ENCODE results near the gene SETBP1. TPM values are rescaled to one million over a fixed set of nuclear protein-coding genes. Genes with fewer than 3 reads are reported as not detected.
"Not testable (repeated sequence)": the region's sequence is repeated elsewhere in the genome, so short reads cannot be mapped to it uniquely, and the experiment has no call there.

SETBP1 gene
- total RNA-seq, 1 experiment from 2014 or later: 14.0 TPM

- POLR2A ChIA-PET (ENCODE audit: low non-redundant PET): no interaction called here
- Histone ChIP-seq H3K27ac (ENCODE audit: low read depth, low read length, poor library complexity, severe bottlenecking) (no peak overlapping the region), H3K36me3 (ENCODE audit: insufficient read depth, low read length, poor library complexity, severe bottlenecking) (no peaks in the 10 kb centered on the region), H3K27me3 (replicated peaks; ENCODE audit: insufficient read depth, low read depth, low read length, poor library complexity) (no peaks in the 10 kb centered on the region), H3K9me3 (ENCODE audit: low read depth, low read length, poor library complexity, severe bottlenecking) (no peaks in the 10 kb centered on the region), H3K4me3 (ENCODE audit: low read depth, low read length, poor library complexity, severe bottlenecking) (no peak overlapping the region), H3K4me1 (ENCODE audit: insufficient read depth, low read length, poor library complexity, severe bottlenecking) (peaks cover 8% of the 10 kb centered on the region)
- intact Hi-C loops (cut with micrococcal nuclease; ENCODE audit: unreplicated experiment): no loop called here
- no TSS peak for BruUV-seq (replicated peaks)
- DNase-seq (ENCODE audit: low spot score): no peak
- no peak for TF ChIP-seq EZH2 (IDR thresholded peaks at IDR 0.05; ENCODE audit: borderline replicate concordance, low read depth, low read length, poor library complexity, severe bottlenecking)
- TF ChIP-seq, protein P1, sequence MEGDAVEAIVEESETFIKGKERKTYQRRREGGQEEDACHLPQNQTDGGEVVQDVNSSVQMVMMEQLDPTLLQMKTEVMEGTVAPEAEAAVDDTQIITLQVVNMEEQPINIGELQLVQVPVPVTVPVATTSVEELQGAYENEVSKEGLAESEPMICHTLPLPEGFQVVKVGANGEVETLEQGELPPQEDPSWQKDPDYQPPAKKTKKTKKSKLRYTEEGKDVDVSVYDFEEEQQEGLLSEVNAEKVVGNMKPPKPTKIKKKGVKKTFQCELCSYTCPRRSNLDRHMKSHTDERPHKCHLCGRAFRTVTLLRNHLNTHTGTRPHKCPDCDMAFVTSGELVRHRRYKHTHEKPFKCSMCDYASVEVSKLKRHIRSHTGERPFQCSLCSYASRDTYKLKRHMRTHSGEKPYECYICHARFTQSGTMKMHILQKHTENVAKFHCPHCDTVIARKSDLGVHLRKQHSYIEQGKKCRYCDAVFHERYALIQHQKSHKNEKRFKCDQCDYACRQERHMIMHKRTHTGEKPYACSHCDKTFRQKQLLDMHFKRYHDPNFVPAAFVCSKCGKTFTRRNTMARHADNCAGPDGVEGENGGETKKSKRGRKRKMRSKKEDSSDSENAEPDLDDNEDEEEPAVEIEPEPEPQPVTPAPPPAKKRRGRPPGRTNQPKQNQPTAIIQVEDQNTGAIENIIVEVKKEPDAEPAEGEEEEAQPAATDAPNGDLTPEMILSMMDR (conservative IDR thresholded peaks at IDR 0.05; ENCODE audit: low read depth, low read length): no peak
- CTCF ChIA-PET: no interaction called here
Observed at GRCh38 chr18:44798433-44799048, 117.9 kb downstream of the SETBP1 start.

- Histone ChIP-seq H3K4me3 (ENCODE audit: low read depth, low read length, poor library complexity, severe bottlenecking) (no peak overlapping the region), H3K27me3 (replicated peaks; ENCODE audit: insufficient read depth, low read depth, low read length, poor library complexity) (no peaks in the 10 kb centered on the region), H3K27ac (ENCODE audit: low read depth, low read length, poor library complexity, severe bottlenecking) (no peak overlapping the region), H3K9me3 (ENCODE audit: low read depth, low read length, poor library complexity, severe bottlenecking) (no peaks in the 10 kb centered on the region), H3K36me3 (ENCODE audit: insufficient read depth, low read length, poor library complexity, severe bottlenecking) (no peaks in the 10 kb centered on the region), H3K4me1 (ENCODE audit: insufficient read depth, low read length, poor library complexity, severe bottlenecking) (peaks cover 8% of the 10 kb centered on the region)
- no peak for TF ChIP-seq EZH2 (IDR thresholded peaks at IDR 0.05; ENCODE audit: borderline replicate concordance, low read depth, low read length, poor library complexity, severe bottlenecking)
- TF ChIP-seq, protein P1 (conservative IDR thresholded peaks at IDR 0.05; ENCODE audit: low read depth, low read length): no peak
- no peak for DNase-seq (ENCODE audit: low spot score)
- BruUV-seq (replicated peaks): no TSS peak
- intact Hi-C loops (cut with micrococcal nuclease; ENCODE audit: unreplicated experiment): no loop called here
- ChIA-PET POLR2A (ENCODE audit: low non-redundant PET) (no interaction called here), CTCF (no interaction called here)
Observed at GRCh38 chr18:44799382-44799906, 118.8 kb downstream of the SETBP1 start.

GRCh38 chr18:44799907-44800421 is 119.3 kb downstream of the SETBP1 start:
- POLR2A ChIA-PET (ENCODE audit: low non-redundant PET): no interaction called here
- Histone ChIP-seq H3K27me3 (replicated peaks; ENCODE audit: insufficient read depth, low read depth, low read length, poor library complexity) (no peaks in the 10 kb centered on the region), H3K36me3 (ENCODE audit: insufficient read depth, low read length, poor library complexity, severe bottlenecking) (no peaks in the 10 kb centered on the region), H3K27ac (ENCODE audit: low read depth, low read length, poor library complexity, severe bottlenecking) (no peak overlapping the region), H3K4me3 (ENCODE audit: low read depth, low read length, poor library complexity, severe bottlenecking) (no peak overlapping the region), H3K9me3 (ENCODE audit: low read depth, low read length, poor library complexity, severe bottlenecking) (no peaks in the 10 kb centered on the region), H3K4me1 (ENCODE audit: insufficient read depth, low read length, poor library complexity, severe bottlenecking) (peaks cover 8% of the 10 kb centered on the region)
- TF ChIP-seq, protein P1 (conservative IDR thresholded peaks at IDR 0.05; ENCODE audit: low read depth, low read length): no peak
- no peak for TF ChIP-seq EZH2 (IDR thresholded peaks at IDR 0.05; ENCODE audit: borderline replicate concordance, low read depth, low read length, poor library complexity, severe bottlenecking)
- CTCF ChIA-PET: no interaction called here
- no TSS peak for BruUV-seq (replicated peaks)
- intact Hi-C loops (cut with micrococcal nuclease; ENCODE audit: unreplicated experiment): no loop called here
- no peak for DNase-seq (ENCODE audit: low spot score)

GRCh38 chr18:44800766-44801165 is 120.1 kb downstream of the SETBP1 start:
- H3K9me3 ChIP-seq (ENCODE audit: low read depth, low read length, poor library complexity, severe bottlenecking); POLR2A ChIA-PET (ENCODE audit: low non-redundant PET); H3K4me1 ChIP-seq (ENCODE audit: insufficient read depth, low read length, poor library complexity, severe bottlenecking); H3K27me3 ChIP-seq (replicated peaks; ENCODE audit: insufficient read depth, low read depth, low read length, poor library complexity); BruUV-seq (replicated peaks); intact Hi-C loops (cut with micrococcal nuclease; ENCODE audit: unreplicated experiment); H3K36me3 ChIP-seq (ENCODE audit: insufficient read depth, low read length, poor library complexity, severe bottlenecking); H3K27ac ChIP-seq (ENCODE audit: low read depth, low read length, poor library complexity, severe bottlenecking); CTCF ChIA-PET; H3K4me3 ChIP-seq (ENCODE audit: low read depth, low read length, poor library complexity, severe bottlenecking); DNase-seq (ENCODE audit: low spot score): not testable (repeated sequence)
